Heart left ventricle (tissue), 16 donors: ENCODE measurements around the gene VAMP1. TPM values are rescaled to one million over a fixed set of nuclear protein-coding genes. Genes with fewer than 3 reads are reported as not detected.

Experiments used
- ATAC-seq, 4 donors: fragments of 200-7000 bp; cut with Tn5 transposase; one replicate each; pipeline ENCODE4 v1.9.1; 2020 to 2022; ENCODE audit warnings: moderate library complexity in 4 of 4, mild to moderate bottlenecking in 3 of 4, moderate number of reproducible peaks in 1 of 4
- DNase-seq, 5 donors: peaks; one replicate each; pipeline ENCODE4 v3.0.0-alpha.2; 2020
- H3K27ac ChIP-seq, 12 donors: fragments of 200-600 bp; sonication (generic) in 4 of 12; one replicate each; pipeline versions ENCODE4 v1.5.0 to v1.8.0; 2016 to 2022; ENCODE audit warnings: mild to moderate bottlenecking in 2 of 12
- H3K27me3 ChIP-seq, 9 donors: fragments of 200-600 bp; sonication (generic) in 2 of 9; one replicate each; pipeline versions ENCODE4 v1.5.1 to v1.8.0; 2016 to 2022; ENCODE audit warnings: mild to moderate bottlenecking in 3 of 9
- H3K36me3 ChIP-seq, 9 donors: fragments of 200-600 bp; sonication (generic) in 2 of 9; one replicate each; pipeline versions ENCODE4 v1.5.0 to v1.8.0; 2018 to 2022; ENCODE audit warnings: mild to moderate bottlenecking in 2 of 9
- H3K4me1 ChIP-seq, 12 donors: fragments of 200-600 bp; sonication (generic) in 4 of 12; one replicate each; pipeline versions ENCODE4 v1.5.0 to v1.8.0; 2016 to 2022; ENCODE audit warnings: mild to moderate bottlenecking in 3 of 12
- H3K4me3 ChIP-seq, 12 donors: fragments of 200-600 bp; sonication (generic) in 4 of 12; one replicate each; pipeline versions ENCODE4 v1.5.0 to v1.8.0; 2017 to 2022; ENCODE audit warnings: mild to moderate bottlenecking in 9 of 12, moderate library complexity in 4 of 12
- H3K9me3 ChIP-seq, 12 donors: fragments of 200-600 bp; sonication (generic) in 4 of 12; one replicate each; pipeline versions ENCODE4 v1.5.0 to v1.8.0; 2016 to 2022; ENCODE audit warnings: mild to moderate bottlenecking in 1 of 12
- CTCF ChIP-seq, 12 donors: fragments of 200-600 bp; sonication (generic) in 4 of 12; IDR thresholded peaks; one replicate each; pipeline versions ENCODE4 v1.5.0 to v1.8.0; 2018 to 2022; ENCODE audit warnings: antibody characterized with exemption in 12 of 12, mild to moderate bottlenecking in 5 of 12
- POLR2A ChIP-seq, 2 donors: fragments of 450-650 bp; IDR thresholded peaks; one replicate each; pipeline ENCODE4 v1.6.1; 2017; ENCODE audit warnings: antibody characterized with exemption in 2 of 2, mild to moderate bottlenecking in 2 of 2, moderate library complexity in 2 of 2
- WGBS, 4 donors: extraction: QIAGEN DNeasy Blood & Tissue Kit in 2 of 4; methylation state at CpG; one replicate each; pipeline versions ENCODE4 v1.1.5 to v1.1.7; 2013 to 2018; 5-methylcytosine and 5-hydroxymethylcytosine counted together
- intact Hi-C, 10 donors: fragments of 100-400 bp; cut with DNase I; formaldehyde crosslinking; loops; one replicate each; pipeline versions ENCODE4 v1.11.1 to v1.14.2; 2022
- polyA plus RNA-seq, 2 donors: library from polyadenylated mRNA; stranded (reverse); fragments of 200-250 nt; gene quantifications; one replicate each; pipeline ENCODE4 v1.2.3, GENCODE V29; 2013
- total RNA-seq, 9 donors: library from RNA; depleted of rRNA in 2 of 9; stranded (reverse); fragments of >200 nt in 2 of 9; fragmentation: NEBNext Ultra II Directional in 3 of 9; extraction: Animal tissue kit (Norgen Biotek cat#: 25700) in 3 of 9; gene quantifications; one replicate each; pipeline versions ENCODE4 v1.1.0 to v1.2.4, GENCODE V29; 2016 to 2023
- donor health status: ischemic (EF 13 %, LVEDD 7.1; RV severe dilation, severe dysfunction).
- donor health status: healthy with polysubstance abuse.
- donor health status: DM: no; HTN: yes; CAD: no.
- donor health status: DM: no; HTN: no; CAD: no.
- donor health status: ischemic (EF 25% LVEDD 6.9; RV normal size, moderate dysfunction).
- donor health status: ischemic (EF 25% LVEDD 5.7; RV mildly dilated, moderate dysfunction).
- donor health status: healthy.
- donor health status: DM: yes; HTN: yes; CAD: no.
- donor health status: ischemic (EF 35%, LVEDD 5.7; RV mildly dilated, moderate dysfunction).
- donor health status: nonischemic (EF 11% LVEDD 7.7; RV severe dilation, severe dysfunction).
- donor health status: DM: yes; HTN: yes; CAD: no.
- donor health status: PGD.
- donor health status: ischemic (EF 29% LVEDD 5.4; RV normal size, mild dysfunction).
- donor health status: nonischemic (EF 23%, LVEDD 6.1; RV moderate dilation, normal function).

VAMP1 gene
- total and polyA plus RNA-seq, 11 donors, result 2.1 to 8.3 (median 3.4) TPM

GRCh38 chr12:6450091-6450868 lies 20.2 kb downstream of the VAMP1 start:
- Histone ChIP-seq H3K9me3 (no peaks in the 10 kb centered on the region), H3K4me1 (peaks cover 0 to 42% (median 25%) of the 10 kb centered on the region in 12 donors), H3K27me3 (no peaks in the 10 kb centered on the region), H3K4me3 (peak overlapping the region in 10 of 12 donors; percentile 59 to 99 (median 71)), H3K36me3 (peaks cover 0 to 50% (median 34%) of the 10 kb centered on the region in 9 donors), H3K27ac (peak overlapping the region in 10 of 12 donors; percentile 90 to 100 (median 97))
- WGBS, 4 donors, result 70 to 77% (median 75%) methylated on average over 16 of the region's 16 CpGs
- ATAC-seq (no peak), DNase-seq (no peak)
- intact Hi-C loops, result no loop called here
- TF ChIP-seq CTCF (IDR thresholded peaks at IDR 0.05) (no peak), POLR2A (IDR thresholded peaks at IDR 0.05) (no peak)

- TF ChIP-seq CTCF (IDR thresholded peaks at IDR 0.05) (no peak), POLR2A (IDR thresholded peaks at IDR 0.05) (no peak)
- Histone ChIP-seq H3K27ac (peak within 1 kb of the TSS in 1 of 12 donors; percentile 82), H3K4me3 (peak within 1 kb of the TSS in 2 of 12 donors; percentile 25 to 53), H3K9me3 (no peaks in the 10 kb centered on the region), H3K36me3 (peaks cover 0 to 50% (median 15%) of the 10 kb centered on the region in 9 donors), H3K4me1 (peaks cover 0 to 4% (median under 1%) of the 10 kb centered on the region in 12 donors), H3K27me3 (no peaks in the 10 kb centered on the region)
- WGBS, 4 donors, result 86 to 91% (median 88%) methylated on average over 16 of the region's 16 CpGs
- intact Hi-C loops, result no loop called here
- DNase-seq (no peak), ATAC-seq (no peak)
These were observed 25.5 kb downstream of the VAMP1 start, which contains the start of gene CD27 for GRCh38 chr12:6444704-6445688. Gene CD27 (plus strand): TSS chr12:6444955. CDS start chr12:6445096, 141 bp downstream.

GRCh38 chr12:6444031-6444430 lies 26.4 kb downstream of the VAMP1 start:
- no peaks in the 10 kb centered on the region for H3K27me3 ChIP-seq
- H3K36me3 ChIP-seq, result peaks cover 0 to 50% (median 15%) of the 10 kb centered on the region in 9 donors
- H3K9me3 ChIP-seq, result no peaks in the 10 kb centered on the region
- intact Hi-C loops, result no loop called here
- peak overlapping the region in 1 of 12 donors; percentile 30 for H3K27ac ChIP-seq
- ATAC-seq (no peak), DNase-seq (no peak)
- no peak for TF ChIP-seq POLR2A (IDR thresholded peaks at IDR 0.05)
- no peak for TF ChIP-seq CTCF (IDR thresholded peaks at IDR 0.05)
- 83 to 88% (median 86%) methylated on average over 4 of the region's 4 CpGs for WGBS, 4 donors
- H3K4me3 ChIP-seq, result no peak overlapping the region
- no peaks in the 10 kb centered on the region for H3K4me1 ChIP-seq
